GM19240 (cell line): ENCODE measurements around the gene ZNF132.
"Not testable (repeated sequence)": the region's sequence is repeated elsewhere in the genome, so short reads cannot be mapped to it uniquely, and the experiment has no call there.

Experiments
- DNase-seq: peaks from one replicate; pipeline ENCODE4 v3.0.0; 2011; ENCODE audit warnings: low spot score; ENCODE audit not compliant: insufficient read length

ZNF132 gene

GRCh38 chr19:58468216-58468839 lies 28.4 kb upstream of the ZNF132 start:
- DNase-seq: no peak

- peak; percentile 97 for DNase-seq
These were observed 27.0 kb upstream of the ZNF132 start, which contains the start of gene ZNF324 for GRCh38 chr19:58466760-58467589. Gene ZNF324 (plus strand): TSS chr19:58467080. CDS start chr19:58469186, 2,106 bp downstream.

- no peak for DNase-seq
These were observed 26.3 kb upstream of the ZNF132 start for GRCh38 chr19:58466089-58466759.

GRCh38 chr19:58460039-58460438 lies 20.1 kb upstream of the ZNF132 start:
- no peak for DNase-seq

GRCh38 chr19:58456111-58456510 lies 16.2 kb upstream of the ZNF132 start:
- DNase-seq: no peak

GRCh38 chr19:58455306-58455705 lies 15.4 kb upstream of the ZNF132 start:
- DNase-seq: no peak

- DNase-seq: no peak
These were observed 13.8 kb upstream of the ZNF132 start for GRCh38 chr19:58453743-58454142.

GRCh38 chr19:58451358-58452101 lies 11.6 kb upstream of the ZNF132 start, which contains the start of gene ZNF324B:
Gene ZNF324B (plus strand): TSS chr19:58451622. CDS start chr19:58453702, 2,080 bp downstream.
- peak; percentile 97 for DNase-seq

GRCh38 chr19:58450856-58451357 lies 11.0 kb upstream of the ZNF132 start:
- no peak for DNase-seq

GRCh38 chr19:58449980-58450379 lies 10.0 kb upstream of the ZNF132 start:
- DNase-seq: not testable (repeated sequence)

- not testable (repeated sequence) for DNase-seq
These were observed 8.9 kb upstream of the ZNF132 start for GRCh38 chr19:58448860-58449259.

GRCh38 chr19:58442986-58443385 lies 3.0 kb upstream of the ZNF132 start:
- DNase-seq: not testable (repeated sequence)

GRCh38 chr19:58440556-58440955 lies 603 bp upstream of the ZNF132 start:
- DNase-seq: no peak

GRCh38 chr19:58434217-58434616 lies 5.7 kb downstream of the ZNF132 start:
- DNase-seq: no peak

- no peak for DNase-seq
These were observed 10.2 kb downstream of the ZNF132 start for GRCh38 chr19:58429745-58430144.

- DNase-seq: no peak
These were observed 11.3 kb downstream of the ZNF132 start for GRCh38 chr19:58428617-58429016.

- no peak for DNase-seq
These were observed 22.9 kb downstream of the ZNF132 start for GRCh38 chr19:58417071-58417470.

GRCh38 chr19:58416604-58417003 lies 23.3 kb downstream of the ZNF132 start:
- DNase-seq: no peak

GRCh38 chr19:58409010-58409790 lies 30.8 kb downstream of the ZNF132 start:
- no peak for DNase-seq
